GM21786 (cell line): ENCODE results near the gene ATAD3A.

Experiments
- ATAC-seq: cut with Tn5 transposase; IDR thresholded peaks from one replicate; pipeline ENCODE4 v1.9.1; 2021; ENCODE audit not compliant: unreplicated experiment

ATAD3A gene

GRCh38 chr1:1538334-1538733 lies 26.4 kb downstream of the ATAD3A start:
- no peak for ATAC-seq

DNA sequence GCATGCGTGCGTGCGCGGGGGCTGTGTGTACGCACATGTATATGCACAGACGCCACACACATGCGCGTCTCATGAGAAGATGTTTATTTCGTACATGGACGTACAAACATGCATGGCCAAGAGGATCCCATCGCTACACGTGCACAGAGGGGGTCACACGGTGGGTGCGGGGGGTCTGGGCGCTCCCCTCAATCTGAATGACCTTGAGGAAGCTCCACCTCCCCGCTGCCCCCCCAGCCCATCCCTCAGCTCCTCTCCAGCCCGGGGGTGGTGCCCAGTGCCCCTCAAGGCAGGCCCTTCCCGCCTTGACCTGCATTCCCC lies 27.0 kb downstream of the ATAD3A start:
- ATAC-seq: no peak

GRCh38 chr1:1539310-1540089 lies 27.5 kb downstream of the ATAD3A start:
- no peak for ATAC-seq

DNA sequence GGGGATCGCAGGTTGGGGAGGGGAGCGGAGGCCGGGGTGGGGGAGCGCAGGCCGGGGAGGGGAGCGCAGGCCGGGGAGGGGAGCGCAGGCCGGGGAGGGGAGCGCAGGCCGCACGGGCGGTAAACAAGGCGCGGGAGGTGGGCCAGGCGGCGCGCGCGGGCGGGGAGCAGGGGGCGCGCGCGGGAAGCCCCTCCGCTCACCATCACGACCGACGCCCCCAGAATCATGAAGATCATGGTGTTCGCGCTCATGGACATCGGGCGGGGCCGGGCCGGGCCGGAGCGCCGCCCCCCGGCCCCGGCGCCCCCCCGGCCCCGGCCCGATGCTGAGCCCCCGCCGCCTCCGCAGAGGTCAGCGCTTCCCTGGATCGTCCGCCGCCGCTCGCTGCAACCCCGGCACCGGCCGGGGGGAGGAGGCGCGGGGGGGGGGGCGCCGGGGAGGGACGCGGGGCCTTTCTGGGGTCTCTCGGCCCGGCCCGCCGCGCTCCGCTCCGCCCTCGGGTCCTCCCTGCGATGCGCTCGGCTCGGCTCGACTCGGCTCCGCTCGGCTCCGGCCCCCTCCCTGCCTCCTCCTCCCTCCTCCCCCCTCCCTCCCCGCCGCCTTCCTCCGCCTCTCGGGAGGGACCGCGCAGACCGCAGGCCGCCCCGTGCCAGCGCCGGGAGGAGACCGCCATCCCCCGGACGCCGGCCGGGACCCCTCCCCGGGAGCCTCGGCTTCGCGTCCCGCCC lies 28.3 kb downstream of the ATAD3A start, which contains the start of gene TMEM240:
TMEM240 (minus strand) TSS at position 535 of the 728 bp plus-strand sequence; CDS start at position 257, 278 bp downstream.
- no peak for ATAC-seq

GRCh38 chr1:1540818-1541628 lies 29.1 kb downstream of the ATAD3A start:
- ATAC-seq: no peak

- no peak for ATAC-seq
Measured at GRCh38 chr1:1541956-1542765, 30.2 kb downstream of the ATAD3A start.

DNA sequence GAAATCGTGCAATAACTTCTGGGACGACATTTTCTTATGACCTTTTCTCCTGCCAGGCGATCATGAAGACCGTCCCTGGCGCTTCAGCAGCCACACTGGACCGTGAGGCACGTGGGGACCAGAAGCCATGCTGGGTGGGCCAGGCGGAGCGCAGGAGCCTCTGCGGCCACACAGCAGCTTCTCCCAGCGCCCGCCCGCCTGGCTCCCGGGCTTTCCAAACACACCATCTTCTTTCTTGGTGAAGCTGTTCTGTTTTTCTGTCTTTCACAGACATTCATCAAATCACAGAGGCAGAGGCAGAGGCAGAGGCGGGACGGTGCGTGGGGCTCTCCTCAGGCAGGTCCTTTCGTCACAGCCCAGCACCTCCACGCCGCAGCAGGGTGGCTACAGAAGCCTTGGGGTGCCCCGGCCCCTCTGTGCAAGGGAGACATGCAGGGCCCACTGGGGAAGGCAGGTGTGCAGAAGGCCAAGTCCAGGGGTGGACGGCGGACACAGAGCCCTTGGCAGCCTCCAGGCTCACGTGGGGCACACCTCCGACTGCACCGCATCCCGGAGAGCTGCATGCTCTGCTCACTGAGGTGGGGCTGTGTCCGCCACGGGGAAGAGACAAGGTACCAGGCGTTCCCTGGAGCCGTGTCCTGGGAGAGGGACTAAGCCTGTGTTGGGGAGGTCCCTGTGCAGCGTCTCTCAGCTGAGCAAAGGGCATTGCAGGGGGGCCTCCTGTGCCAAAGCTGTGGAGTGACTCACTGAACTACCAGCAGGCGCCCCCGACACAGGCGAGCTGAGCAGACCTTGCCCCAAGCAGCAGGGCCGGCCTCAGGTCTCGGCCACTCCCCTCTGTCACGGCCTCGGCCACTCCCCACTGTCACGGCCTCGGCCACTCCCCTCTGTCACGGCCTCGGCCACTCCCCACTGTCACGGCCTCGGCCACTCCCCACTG lies 31.1 kb downstream of the ATAD3A start:
- ATAC-seq: no peak

- ATAC-seq: no peak
Measured at GRCh38 chr1:1543706-1544099, 31.7 kb downstream of the ATAD3A start.

DNA sequence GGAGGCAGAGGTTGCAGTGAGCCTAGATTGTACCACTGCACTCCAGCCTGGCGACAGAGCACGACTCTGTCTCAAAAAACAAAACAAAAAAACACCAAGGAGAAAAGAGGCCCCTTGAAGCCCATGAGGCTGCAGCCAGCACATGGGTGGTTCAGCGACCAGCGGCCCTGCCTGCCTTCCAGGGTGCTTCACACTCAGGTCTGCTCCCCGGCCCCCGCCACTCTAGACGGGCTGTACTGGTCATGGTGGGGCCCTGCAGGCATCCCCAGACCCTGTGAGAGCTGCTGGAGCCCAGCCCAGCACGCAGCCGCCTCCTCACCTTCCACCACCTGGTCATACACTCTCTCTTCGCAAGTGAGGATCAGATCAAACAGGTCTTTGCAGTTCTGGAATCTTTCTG lies 32.6 kb downstream of the ATAD3A start:
- ATAC-seq: no peak

- no peak for ATAC-seq
Measured at GRCh38 chr1:1545946-1546737, 34.2 kb downstream of the ATAD3A start.

- no peak for ATAC-seq
Measured at GRCh38 chr1:1547011-1547410, 35.0 kb downstream of the ATAD3A start.

- ATAC-seq: no peak
Measured at GRCh38 chr1:1547476-1547875, 35.5 kb downstream of the ATAD3A start.

DNA sequence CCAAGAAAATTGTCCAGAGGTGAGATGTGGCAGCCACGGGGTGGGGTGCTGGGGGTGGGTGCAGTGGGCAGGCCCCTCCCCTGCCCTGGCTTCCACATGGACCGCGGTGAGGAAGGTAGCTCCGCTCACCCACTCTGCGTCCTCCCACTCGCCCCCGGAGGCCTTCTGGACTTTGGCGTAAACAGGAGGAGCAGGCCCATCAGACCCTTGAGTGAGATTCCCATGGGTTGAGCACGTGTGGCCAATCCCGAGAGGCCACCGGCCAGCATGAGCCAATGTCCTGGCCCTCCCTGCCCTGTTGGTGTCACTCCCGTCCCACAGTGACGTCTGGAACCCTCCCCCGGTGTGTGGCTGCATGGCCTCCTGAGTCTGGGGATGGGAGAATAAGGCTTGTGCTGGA lies 36.6 kb downstream of the ATAD3A start:
- ATAC-seq: no peak

GRCh38 chr1:1550087-1550486 lies 38.1 kb downstream of the ATAD3A start:
- ATAC-seq: no peak

- ATAC-seq: no peak
Measured at GRCh38 chr1:1550591-1551432, 38.9 kb downstream of the ATAD3A start.

DNA sequence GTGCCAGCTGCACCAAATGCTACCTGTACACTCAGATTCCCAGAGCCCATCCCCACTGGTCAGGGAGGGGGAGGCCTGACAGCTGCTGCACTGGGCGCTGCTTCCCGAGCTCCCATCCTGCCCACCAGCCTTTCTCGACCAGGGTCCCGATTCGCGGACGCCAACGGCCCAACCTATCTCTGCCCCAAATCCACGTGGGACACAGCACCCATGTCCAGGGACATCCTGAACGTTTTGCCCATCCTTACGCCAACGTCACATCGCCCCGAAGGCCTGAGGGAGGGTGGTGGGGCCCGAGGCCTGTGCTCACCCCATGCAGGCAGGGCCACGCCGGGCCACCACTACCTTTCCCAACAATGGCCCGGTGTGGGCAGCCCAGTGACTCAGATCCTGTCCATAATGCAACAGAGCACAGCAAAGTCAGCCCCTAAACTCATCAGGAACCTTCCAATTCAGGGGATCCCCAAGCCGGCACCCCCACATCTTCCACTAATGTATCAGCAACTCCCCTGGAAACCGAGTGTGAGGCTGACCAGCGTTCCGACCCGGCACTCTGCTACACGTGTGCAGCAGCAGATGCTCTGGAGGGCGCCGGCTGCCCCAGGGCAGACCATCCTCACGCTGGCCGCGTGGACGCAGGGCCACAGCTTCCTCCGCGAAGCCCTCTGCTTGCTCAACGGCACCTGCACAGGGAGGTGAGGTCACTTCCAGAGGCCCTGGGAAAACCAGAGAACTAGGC lies 39.7 kb downstream of the ATAD3A start:
- ATAC-seq: no peak

GRCh38 chr1:1552263-1552639 lies 40.3 kb downstream of the ATAD3A start:
- no peak for ATAC-seq
